SK-N-SH (cell line): ENCODE measurements around the gene RPH3AL. TPM values are rescaled to one million over a fixed set of nuclear protein-coding genes. Genes with fewer than 3 reads are reported as not detected.

Experiments used
- CTCF ChIA-PET: fragments of 300-600, 350-600 bp; formaldehyde crosslinking; extraction: SDS; loops from one replicate; lab custom pipeline; 2021; lab: Yijun Ruan, JAX
- POLR2A ChIA-PET: fragments of 350-600 bp; sonication (Branson Sonifier 250); formaldehyde crosslinking; extraction: SDS; loops from one replicate; lab custom pipeline; 2020; ENCODE audit warnings: antibody characterized with exemption, inconsistent platforms; lab: Yijun Ruan, JAX
- DNase-seq: peaks from one replicate; pipeline ENCODE4 v3.0.0; 2012
- H2AFZ ChIP-seq: fragments of 200-600 bp; sonication (generic); 2 replicates; pipeline ENCODE4 v1.8.1; 2016; ENCODE audit warnings: antibody characterized with exemption, mild to moderate bottlenecking, low read depth
- H3F3A ChIP-seq: fragments of 200-600 bp; sonication (generic); replicated peaks from 2 replicates; pipeline ENCODE3; 2016; ENCODE audit warnings: antibody characterized with exemption, mild to moderate bottlenecking; ENCODE audit not compliant: insufficient read depth
- H3K27ac ChIP-seq, 2 experiments: fragments of 200-500 bp in 1 of 2; fragments of 200-600 bp in 1 of 2; sonication (Bioruptor generic) in 1 of 2; sonication (generic), shearing (Covaris generic) in 1 of 2; 2 replicates each; pipeline versions ENCODE4 v1.5.1 to v1.6.1; 2014 to 2016; ENCODE audit warnings: low read depth in 2 of 2, inconsistent platforms in 1 of 2, low read length in 1 of 2, mild to moderate bottlenecking in 1 of 2, mixed read lengths in 1 of 2
- H3K27me3 ChIP-seq: fragments of 200-600 bp; sonication (generic), shearing (Covaris generic); 2 replicates; pipeline ENCODE4 v1.6.1; 2016; ENCODE audit warnings: mixed run types; ENCODE audit not compliant: insufficient read depth
- H3K36me3 ChIP-seq, 2 experiments: fragments of 200-500 bp in 1 of 2; fragments of 200-600 bp in 1 of 2; sonication (Bioruptor generic) in 1 of 2; sonication (generic) in 1 of 2; replicated peaks in 1 of 2; 2 replicates each; pipeline versions ENCODE3 to v1.5.1; 2014 to 2016; ENCODE audit warnings: low read length in 1 of 2, mild to moderate bottlenecking in 1 of 2; ENCODE audit not compliant: insufficient read depth in 2 of 2, control insufficient read depth in 1 of 2
- H3K4me1 ChIP-seq, 2 experiments: fragments of 200-500 bp in 1 of 2; fragments of 200-600 bp in 1 of 2; sonication (Bioruptor generic) in 1 of 2; sonication (generic), shearing (Covaris generic) in 1 of 2; 2 replicates each; pipeline versions ENCODE4 v1.5.1 to v1.6.1; 2014 to 2016; ENCODE audit warnings: low read depth in 1 of 2, low read length in 1 of 2, mixed run types in 1 of 2; ENCODE audit not compliant: insufficient read depth in 2 of 2, control insufficient read depth in 1 of 2
- H3K4me2 ChIP-seq: fragments of 200-600 bp; sonication (generic), shearing (Covaris generic); 2 replicates; pipeline ENCODE4 v1.6.1; 2017; ENCODE audit warnings: mixed run types
- H3K4me3 ChIP-seq, 2 experiments: fragments of 200-500 bp in 1 of 2; fragments of 200-600 bp in 1 of 2; sonication (Bioruptor generic) in 1 of 2; sonication (generic), shearing (Covaris generic) in 1 of 2; 2 replicates each; pipeline versions ENCODE4 v1.5.1 to v1.8.1; 2014 to 2016; ENCODE audit warnings: low read depth in 2 of 2, inconsistent platforms in 1 of 2, low read length in 1 of 2, mild to moderate bottlenecking in 1 of 2, mixed read lengths in 1 of 2, moderate library complexity in 1 of 2
- H3K79me2 ChIP-seq: fragments of 200-600 bp; sonication (generic); 2 replicates; pipeline ENCODE4 v1.8.1; 2017; ENCODE audit warnings: mild to moderate bottlenecking; ENCODE audit not compliant: insufficient read depth
- H3K9ac ChIP-seq: fragments of 200-600 bp; sonication (generic); 2 replicates; pipeline ENCODE4 v1.6.1; 2017; ENCODE audit warnings: mixed run types
- H3K9me2 ChIP-seq: fragments of 200-600 bp; sonication (generic); 2 replicates; pipeline ENCODE4 v1.6.1; 2017; ENCODE audit warnings: mixed run types
- H3K9me3 ChIP-seq: fragments of 200-600 bp; sonication (generic); 2 replicates; pipeline ENCODE4 v1.6.1; 2017; ENCODE audit warnings: mixed run types, mild to moderate bottlenecking, moderate library complexity
- H4K20me1 ChIP-seq: fragments of 200-600 bp; sonication (generic); 2 replicates; pipeline ENCODE4 v1.6.1; 2017; ENCODE audit warnings: mild to moderate bottlenecking, mixed run types; ENCODE audit not compliant: insufficient read depth
- CHD2 ChIP-seq: fragments of 150-350 bp; IDR thresholded peaks from 2 replicates; pipeline ENCODE4 v1.6.1; 2018; ENCODE audit warnings: low read length; ENCODE audit not compliant: partially characterized antibody
- CTCF ChIP-seq: fragments of 200-600 bp; sonication (generic); IDR thresholded peaks from 2 replicates; pipeline ENCODE4 v1.6.1; 2017; ENCODE audit warnings: antibody characterized with exemption, mild to moderate bottlenecking, moderate library complexity
- EP300 ChIP-seq, 2 experiments: IDR thresholded peaks; 2 replicates each; pipeline versions ENCODE4 v1.4.0 to v1.6.1; 2012; ENCODE audit warnings: borderline replicate concordance in 1 of 2, low read depth in 1 of 2, low read length in 1 of 2
- EZH2phosphoT487 ChIP-seq: fragments of 200-600 bp; sonication (generic); IDR thresholded peaks from 2 replicates; pipeline ENCODE4 v1.6.1; 2017; ENCODE audit warnings: low read depth, mixed run types, mild to moderate bottlenecking, antibody characterized with exemption, moderate library complexity, borderline replicate concordance
- FOXJ3 ChIP-seq: sonication (generic); formaldehyde crosslinking; IDR thresholded peaks from 2 replicates; pipeline ENCODE4 v1.5.1; 2020; ENCODE audit warnings: mild to moderate bottlenecking, missing genetic modification reagents
- GABPA ChIP-seq: IDR thresholded peaks from 2 replicates; pipeline ENCODE4 v1.4.0; 2012; ENCODE audit warnings: low read depth, mild to moderate bottlenecking
- GATA2 ChIP-seq: sonication (generic); formaldehyde crosslinking; IDR thresholded peaks from 2 replicates; pipeline ENCODE4 v1.5.0; 2020; ENCODE audit warnings: mild to moderate bottlenecking, missing genetic modification reagents
- JUND ChIP-seq: IDR thresholded peaks from 2 replicates; pipeline ENCODE4 v1.4.0; 2012
- MAX ChIP-seq: IDR thresholded peaks from 2 replicates; pipeline ENCODE4 v1.4.0; 2012; ENCODE audit warnings: low read depth
- NFIC ChIP-seq: IDR thresholded peaks from 2 replicates; pipeline ENCODE4 v1.4.0; 2012; ENCODE audit warnings: borderline replicate concordance
- NRF1 ChIP-seq: IDR thresholded peaks from 2 replicates; pipeline ENCODE4 v1.6.1; 2012; ENCODE audit warnings: low read depth, mild to moderate bottlenecking, low read length
- PBX3 ChIP-seq: IDR thresholded peaks from 2 replicates; pipeline ENCODE4; 2012
- POLR2AphosphoS5 ChIP-seq: IDR thresholded peaks from 2 replicates; pipeline ENCODE4 v1.6.1; 2012; ENCODE audit warnings: low read depth, low read length
- RXRA ChIP-seq: IDR thresholded peaks from 2 replicates; pipeline ENCODE4 v1.4.0; 2012; ENCODE audit warnings: low read depth, mild to moderate bottlenecking, borderline replicate concordance
- SIN3A ChIP-seq: IDR thresholded peaks from 2 replicates; pipeline ENCODE4 v1.6.1; 2012; ENCODE audit warnings: low read depth, mild to moderate bottlenecking, low read length, moderate library complexity, borderline replicate concordance
- SMC3 ChIP-seq: IDR thresholded peaks from 2 replicates; pipeline ENCODE4 v1.6.1; 2012; ENCODE audit warnings: low read depth, low read length, improper control_type of control experiment
- TAF1 ChIP-seq: IDR thresholded peaks from 2 replicates; pipeline ENCODE4 v1.6.1; 2012; ENCODE audit warnings: low read depth, mild to moderate bottlenecking, low read length, moderate library complexity, borderline replicate concordance
- TCF12 ChIP-seq: IDR thresholded peaks from 2 replicates; pipeline ENCODE4 v1.4.0; 2012
- USF1 ChIP-seq: IDR thresholded peaks from 2 replicates; pipeline ENCODE4 v1.4.0; 2012; ENCODE audit warnings: low read depth, borderline replicate concordance
- YY1 ChIP-seq: IDR thresholded peaks from 2 replicates; pipeline ENCODE4 v1.4.0; 2012; ENCODE audit warnings: low read depth, mild to moderate bottlenecking
- WGBS: methylation state at CpG from one replicate; pipeline ENCODE4 v1.1.6; 2017; ENCODE audit warnings: low lambda C conversion rate; 5-methylcytosine and 5-hydroxymethylcytosine counted together
- polyA plus RNA-seq, 3 experiments: library from polyadenylated mRNA; depleted of rRNA; stranded (reverse); fragments of >200 nt; gene quantifications; 2 replicates each; pipeline ENCODE4 v1.2.3, GENCODE V29; 2012

Gene RPH3AL
- polyA plus RNA-seq, 1 of the 3 experiments (the other 2 are of a cell fraction) = 2.9 TPM

GRCh38 chr17:337022-337420 is 15.6 kb downstream of the RPH3AL start:
- Histone ChIP-seq H3K4me2 (no peak overlapping the region), H2AFZ (no peak overlapping the region), H3K9ac (no peak overlapping the region), H3K27me3 (no peaks in the 10 kb centered on the region), H3K4me1 (peaks cover 0 to 11% of the 10 kb centered on the region in 2 experiments; a peak in 1 of 4 replicates), H3K36me3 (no peaks in the 10 kb centered on the region), H4K20me1 (no peaks in the 10 kb centered on the region), H3K79me2 (no peaks in the 10 kb centered on the region), H3K27ac (no peak overlapping the region), H3K9me2 (no peaks in the 10 kb centered on the region), H3F3A (no peaks in the 10 kb centered on the region), H3K4me3 (no peak overlapping the region), H3K9me3 (no peaks in the 10 kb centered on the region)
- no peak for DNase-seq
- WGBS = 91% methylated on average over 12 of the region's 12 CpGs
- TF ChIP-seq CHD2 (no peak), NRF1 (no peak), TCF12 (no peak), PBX3 (no peak), MAX (no peak), RXRA (no peak), SIN3A (no peak), NFIC (no peak), POLR2AphosphoS5 (no peak)
- ChIA-PET POLR2A (no interaction called here), CTCF (no interaction called here)

- H3K9me3 ChIP-seq = no peaks in the 10 kb centered on the region
- 73% methylated on average over 31 of the region's 37 CpGs for WGBS
- H4K20me1 ChIP-seq = no peaks in the 10 kb centered on the region
- H3K79me2 ChIP-seq = no peaks in the 10 kb centered on the region
- no peaks in the 10 kb centered on the region for H3K27me3 ChIP-seq
- no peak overlapping the region for H3K9ac ChIP-seq
- no peaks in the 10 kb centered on the region for H3F3A ChIP-seq
- no peak overlapping the region for H3K4me3 ChIP-seq
- TF ChIP-seq USF1 (no peak), TCF12 (no peak), EZH2phosphoT487 (no peak), GABPA (no peak), FOXJ3 (CRISPR knock-in tag) (no peak), RXRA (no peak), SMC3 (no peak), YY1 (no peak), EP300 (IDR thresholded peaks at IDR 0.05; ENCODE audit: borderline replicate concordance in 1 of 2, low read depth in 1 of 2, low read length in 1 of 2) (no peak), TAF1 (no peak), CTCF (no peak), JUND (no peak), MAX (no peak), GATA2 (no peak)
- no peak overlapping the region for H3K27ac ChIP-seq
- DNase-seq = peak; percentile 62
- POLR2A ChIA-PET = no interaction called here
- H3K9me2 ChIP-seq = no peaks in the 10 kb centered on the region
- CTCF ChIA-PET = no interaction called here
- H3K4me2 ChIP-seq = no peak overlapping the region
- no peaks in the 10 kb centered on the region for H3K36me3 ChIP-seq
- H3K4me1 ChIP-seq = peaks cover 0 to 11% of the 10 kb centered on the region in 2 experiments; a peak in 1 of 4 replicates
- H2AFZ ChIP-seq = no peak overlapping the region
Observed at GRCh38 chr17:336110-337021, 16.2 kb downstream of the RPH3AL start.
